HG03064 (cell line): ENCODE measurements around the gene DNAJB1.

Source experiments
- ATAC-seq: cut with Tn5 transposase; IDR thresholded peaks from one replicate; pipeline ENCODE4 v1.9.1; 2021; ENCODE audit warnings: low read depth; ENCODE audit not compliant: unreplicated experiment

Gene DNAJB1

GRCh38 chr19:14497228-14497921, 20.8 kb downstream of the DNAJB1 start:
- ATAC-seq: no peak

GRCh38 chr19:14496834-14497227, 21.4 kb downstream of the DNAJB1 start:
- no peak for ATAC-seq

DNA sequence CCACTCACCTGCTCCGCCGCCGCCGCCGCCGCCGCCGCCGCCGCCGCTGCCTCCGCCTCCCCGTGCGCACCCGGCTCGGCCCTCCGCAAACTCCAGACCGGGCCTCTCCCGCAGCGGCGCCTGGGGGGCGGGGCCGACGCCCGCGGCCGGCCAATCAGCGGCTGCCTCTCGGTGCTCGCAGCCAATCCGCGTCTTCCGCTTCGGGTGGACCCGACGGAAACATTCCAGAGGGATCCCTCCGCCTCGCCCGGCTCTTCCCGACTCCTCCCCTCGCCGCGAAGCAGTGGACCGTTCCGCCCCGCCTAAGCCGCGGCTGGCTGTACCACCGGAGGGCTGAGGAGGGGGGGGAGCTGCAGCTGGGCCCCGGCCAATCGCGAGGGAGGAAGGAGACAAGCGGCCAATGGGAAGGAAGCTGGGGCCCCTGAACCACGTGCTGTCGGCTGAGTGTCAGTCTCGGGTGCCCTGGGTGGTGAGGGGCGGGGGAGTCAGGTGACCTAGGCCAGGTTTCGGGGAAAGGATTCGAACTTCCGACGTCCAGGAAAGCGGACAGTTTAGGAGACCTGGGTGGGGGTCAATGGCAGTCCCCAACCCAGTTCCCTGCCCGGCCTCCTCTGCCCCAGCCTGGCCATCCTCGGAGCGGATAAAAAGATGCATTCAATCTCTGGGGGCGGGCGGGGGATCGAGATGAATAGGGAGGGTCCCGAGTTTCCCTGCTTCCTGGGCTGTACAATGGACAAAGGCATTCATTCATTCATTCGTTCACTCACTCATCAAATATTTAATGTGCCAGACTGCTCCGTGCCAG, 22.0 kb downstream of the DNAJB1 start, which contains the start of gene GIPC1:
GIPC1 (minus strand) TSS at position 99 of the 805 bp plus-strand sequence. CDS start 13,151 bp downstream, outside the sequence.
- no peak for ATAC-seq

- ATAC-seq: no peak
These were observed 22.5 kb downstream of the DNAJB1 start for GRCh38 chr19:14495672-14496028.

- ATAC-seq: no peak
These were observed 23.1 kb downstream of the DNAJB1 start for GRCh38 chr19:14494910-14495671.

DNA sequence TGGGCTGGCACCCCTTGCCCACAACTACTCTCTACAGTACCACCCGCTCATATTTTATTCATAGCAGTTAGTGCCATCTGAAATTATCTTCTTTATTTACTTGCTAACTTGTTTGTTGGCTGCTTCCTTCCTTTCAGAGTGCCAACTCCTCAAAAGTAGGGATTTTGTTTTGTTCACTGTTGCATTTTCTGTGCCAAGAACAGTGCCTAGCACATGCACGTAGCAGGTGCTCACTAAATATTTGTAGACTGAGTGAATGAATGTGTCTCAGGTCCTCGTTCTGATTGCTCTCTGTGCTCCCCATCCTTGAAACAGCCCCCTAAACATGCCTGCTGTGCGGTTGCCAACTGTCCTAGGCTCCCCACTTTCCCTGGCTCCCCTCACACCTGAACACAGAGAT, 23.8 kb downstream of the DNAJB1 start:
- ATAC-seq: no peak

DNA sequence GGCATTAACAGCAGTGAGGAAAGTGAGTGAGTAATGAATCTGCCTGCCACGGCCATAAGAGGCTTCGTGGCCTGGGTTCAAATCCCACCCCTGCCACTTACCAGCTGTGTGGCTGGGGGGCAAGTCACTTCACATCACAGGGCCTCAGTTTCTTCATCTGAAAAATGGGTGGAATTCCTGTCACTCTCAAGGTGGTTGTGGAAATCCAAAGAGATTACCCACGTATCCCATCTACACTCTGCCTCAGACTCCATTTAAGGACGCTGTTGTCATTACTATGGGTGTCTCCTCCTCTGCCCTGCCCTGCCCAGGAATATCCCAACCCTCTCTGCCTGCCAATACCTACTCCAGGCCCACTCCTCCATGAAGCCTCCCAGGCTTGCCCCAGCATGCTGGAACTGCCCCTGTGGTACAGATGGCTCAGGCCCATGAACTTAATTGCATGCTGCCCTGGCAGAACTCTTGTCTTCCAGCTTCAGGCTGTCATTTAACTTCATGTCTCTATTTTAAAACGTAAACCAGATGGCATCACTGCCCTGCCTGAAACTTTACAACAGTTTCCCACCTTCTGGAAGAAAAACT, 25.4 kb downstream of the DNAJB1 start:
- no peak for ATAC-seq

GRCh38 chr19:14487370-14488125, 30.6 kb downstream of the DNAJB1 start:
- ATAC-seq: no peak

DNA sequence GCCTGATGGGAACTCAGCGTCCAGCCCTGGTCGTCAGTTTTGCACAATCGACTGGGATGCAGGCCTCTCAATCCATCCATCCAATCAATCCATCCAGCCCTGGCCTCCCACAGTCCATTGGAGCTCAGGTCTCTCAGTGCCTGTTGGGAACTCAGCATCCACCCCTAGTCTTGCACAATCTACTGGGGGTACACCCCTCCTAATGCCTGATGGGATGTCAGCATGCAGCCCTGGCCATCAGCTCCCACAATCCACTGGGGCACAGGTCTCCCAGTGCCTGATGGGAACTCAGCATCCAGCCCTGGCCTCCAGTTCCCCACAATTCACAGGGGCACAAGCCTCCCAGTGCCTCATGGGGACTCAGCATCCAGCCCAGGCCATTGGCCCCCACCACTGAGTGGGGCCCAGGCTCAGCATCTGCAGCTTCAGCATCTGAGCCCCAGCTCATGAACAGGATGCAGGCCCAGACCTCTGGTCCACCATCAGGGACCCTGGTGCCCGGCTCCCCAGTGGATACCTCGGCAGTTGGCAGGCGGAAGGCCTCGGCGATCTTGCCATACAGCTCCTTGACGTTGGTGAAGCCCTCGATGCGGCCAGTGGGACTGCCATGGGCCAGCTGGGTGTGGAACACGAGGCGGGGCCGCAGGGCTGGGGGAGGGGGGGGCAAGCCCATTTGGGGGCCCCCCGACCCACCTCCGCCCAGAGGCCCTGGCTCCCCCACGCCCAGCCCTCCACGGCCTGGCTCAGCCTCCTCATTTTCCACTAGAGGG, 35.8 kb downstream of the DNAJB1 start:
- no peak for ATAC-seq

DNA sequence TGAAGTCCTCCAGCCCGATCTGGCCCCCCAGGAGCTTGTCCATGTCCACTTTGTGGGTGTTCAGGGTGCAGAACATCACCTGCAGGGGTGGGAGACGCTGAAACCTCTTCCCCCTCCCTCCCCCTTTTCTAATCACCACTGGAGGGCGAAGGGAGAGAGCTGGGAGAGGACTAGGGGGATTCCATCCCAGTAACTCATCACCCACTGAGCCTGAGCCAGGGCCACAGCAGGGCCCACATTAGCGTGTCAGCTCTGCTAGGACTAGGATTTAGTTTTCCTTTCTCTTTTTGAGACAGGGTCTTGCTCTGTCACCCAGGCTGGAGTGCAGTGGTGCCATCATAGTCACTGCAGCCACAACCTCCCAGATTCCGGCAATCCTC, 37.5 kb downstream of the DNAJB1 start:
- no peak for ATAC-seq

DNA sequence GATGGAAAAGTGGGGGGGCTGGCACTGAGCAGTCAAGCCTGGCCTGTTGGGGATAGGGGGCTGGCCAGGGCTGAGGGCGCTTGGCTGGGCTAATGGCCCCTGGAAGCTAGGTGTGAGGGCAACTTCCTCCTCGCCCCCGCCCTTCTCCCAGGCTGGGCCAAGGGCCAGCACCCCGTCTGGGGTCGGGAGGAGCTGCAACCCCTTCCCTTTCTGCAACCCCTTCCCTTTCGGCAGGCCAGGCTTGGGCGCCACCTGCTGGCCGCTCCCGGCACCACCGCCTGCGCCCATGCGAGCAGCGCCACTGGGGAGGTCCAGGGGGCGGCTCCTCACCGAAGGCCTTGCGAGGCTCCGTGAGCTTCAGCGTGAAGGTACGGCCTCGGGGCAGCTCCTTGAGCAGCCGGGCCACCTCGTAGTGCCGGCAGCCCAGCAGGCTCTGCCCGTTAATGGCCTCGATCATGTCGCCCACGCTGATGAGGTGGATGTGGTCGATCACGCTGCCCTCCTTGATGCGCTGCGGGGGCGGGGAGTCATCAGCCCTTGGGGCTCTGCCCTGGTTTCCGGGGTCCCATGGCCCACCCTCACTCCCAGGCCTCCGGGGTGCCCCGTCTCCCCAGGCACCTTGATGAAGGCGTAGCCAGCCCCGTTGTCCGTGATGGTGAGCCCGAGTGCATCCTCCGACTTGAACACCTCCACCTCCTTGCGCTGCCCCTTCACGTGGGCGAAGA, 38.1 kb downstream of the DNAJB1 start:
- ATAC-seq: no peak

- no peak for ATAC-seq
These were observed 38.8 kb downstream of the DNAJB1 start for GRCh38 chr19:14479309-14479974.

DNA sequence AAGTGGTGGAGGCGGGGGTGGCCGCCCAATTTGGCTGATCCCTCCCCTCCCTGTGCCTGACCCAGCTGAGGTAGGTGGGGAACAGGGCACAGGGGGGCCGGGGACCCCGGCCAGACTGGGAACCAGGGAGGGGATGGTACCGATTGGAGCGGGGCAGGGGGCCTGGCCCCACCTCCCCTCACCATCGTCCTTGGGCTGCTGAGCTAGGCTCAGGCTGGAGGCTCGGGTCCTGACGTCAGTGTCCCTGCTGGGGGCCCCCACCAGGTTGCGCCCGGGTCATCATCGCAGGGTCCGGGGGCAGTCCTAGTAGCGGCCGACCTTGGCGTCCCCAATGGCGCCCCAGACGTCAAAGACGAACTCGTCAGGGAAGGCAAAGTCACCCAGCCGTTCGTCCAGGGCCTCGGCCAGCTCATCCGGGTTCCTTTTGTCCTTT, 40.1 kb downstream of the DNAJB1 start:
- no peak for ATAC-seq

- ATAC-seq: no peak
These were observed 40.6 kb downstream of the DNAJB1 start for GRCh38 chr19:14477418-14478112.

DNA sequence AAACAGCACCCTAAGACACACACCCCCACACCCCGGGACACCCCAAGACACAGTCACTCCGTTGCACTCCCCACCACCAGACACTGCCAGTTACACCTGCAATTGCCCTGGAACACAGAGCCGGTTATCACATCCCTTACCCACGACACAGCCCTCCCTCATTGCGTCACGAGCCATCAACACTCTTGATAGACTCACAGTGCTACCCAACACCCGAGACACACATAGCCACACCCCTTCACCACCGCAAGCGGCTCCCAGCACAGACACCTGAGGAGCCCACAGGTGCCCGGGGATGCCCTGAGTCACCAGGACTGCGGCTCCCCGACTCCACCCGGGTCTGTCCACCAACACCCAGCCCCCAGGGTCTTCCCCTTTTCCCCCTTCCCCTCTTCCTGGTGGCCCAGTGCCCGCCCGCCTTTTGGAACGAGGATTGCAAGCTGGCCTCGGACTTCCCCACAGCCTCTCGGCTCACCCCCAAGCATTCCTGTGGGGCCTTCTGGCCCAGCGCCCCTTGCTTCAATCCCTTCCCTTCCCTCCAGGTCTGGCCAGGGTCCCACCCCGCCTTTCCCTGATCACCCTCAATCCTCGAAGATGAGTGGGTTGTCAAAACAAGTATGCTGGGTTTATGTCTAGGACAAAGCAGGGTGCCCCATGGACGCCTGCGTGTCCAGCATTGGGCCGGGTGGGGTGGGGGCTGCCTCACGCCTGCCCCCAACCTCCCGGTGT, 41.4 kb downstream of the DNAJB1 start:
- no peak for ATAC-seq

- no peak for ATAC-seq
These were observed 41.9 kb downstream of the DNAJB1 start for GRCh38 chr19:14476327-14476672.
